Measurements from ENCODE around the gene BIRC7. TPM values are rescaled to one million over a fixed set of nuclear protein-coding genes. Genes with fewer than 3 reads are reported as not detected.

BIRC7 gene, protein sequence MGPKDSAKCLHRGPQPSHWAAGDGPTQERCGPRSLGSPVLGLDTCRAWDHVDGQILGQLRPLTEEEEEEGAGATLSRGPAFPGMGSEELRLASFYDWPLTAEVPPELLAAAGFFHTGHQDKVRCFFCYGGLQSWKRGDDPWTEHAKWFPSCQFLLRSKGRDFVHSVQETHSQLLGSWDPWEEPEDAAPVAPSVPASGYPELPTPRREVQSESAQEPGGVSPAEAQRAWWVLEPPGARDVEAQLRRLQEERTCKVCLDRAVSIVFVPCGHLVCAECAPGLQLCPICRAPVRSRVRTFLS
- total RNA-seq (2012; rRNA removed) (not detected in 2 replicates), polyA plus RNA-seq (2012; rRNA removed) (not detected in 2 replicates), Bru-seq, nascent RNA (not detected), BruChase-seq, experiment 1, labeled RNA remaining after a 6-hour chase (not detected), BruChase-seq, experiment 2, labeled RNA remaining after a 2-hour chase (not detected)
- polyA plus RNA-seq (2012; cell fraction: cytosol; rRNA removed) = 0.02 TPM in 1 of 2 replicates, not detected in the other
- not detected in 2 replicates for polyA plus RNA-seq (2012; cell fraction: nucleus; rRNA removed; ENCODE audit: low replicate concordance)
- long read RNA-seq = 0 reads

DNA sequence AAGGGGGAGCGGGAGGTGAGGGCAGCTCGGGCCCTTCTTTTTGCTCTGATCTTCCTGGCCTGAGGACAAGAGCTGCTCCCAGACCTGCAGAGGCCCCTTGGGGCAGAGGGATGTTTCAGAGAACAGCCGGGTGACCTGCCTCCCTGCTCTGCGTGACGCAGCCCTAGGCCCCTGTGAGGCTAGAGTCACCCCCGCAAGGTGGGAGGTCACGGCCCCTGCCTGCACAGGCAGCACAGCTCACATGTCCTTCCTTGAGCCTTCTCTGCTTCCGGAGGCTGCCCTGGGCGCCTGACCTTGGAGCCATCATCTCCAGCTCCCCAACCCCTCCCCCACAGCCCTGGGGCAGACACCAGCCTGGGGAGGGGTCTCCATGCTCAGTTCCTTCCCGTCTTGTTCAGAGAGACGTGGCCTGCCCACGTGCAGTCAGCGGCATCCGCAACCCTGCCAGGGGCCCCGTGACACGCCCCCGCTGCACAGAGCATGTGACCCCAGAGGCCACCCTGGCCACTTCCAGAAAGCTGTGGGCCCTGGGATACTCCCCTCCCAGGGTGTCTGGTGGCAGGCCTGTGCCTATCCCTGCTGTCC lies at the start of gene BIRC7:
TSS of gene BIRC7 (plus strand) at position 507 of the 585 bp plus-strand sequence. CDS start 192 bp downstream, outside the sequence.
- H3K4me3 ChIP-seq (ENCODE audit: insufficient read depth, low read depth, low read length) = no peak within 1 kb of the TSS
- H4K5ac ChIP-seq (ENCODE audit: low read depth, low read length) = no peak within 1 kb of the TSS
- ChIA-PET CTCF (no interaction called here), POLR2A (ENCODE audit: unreplicated experiment) (no interaction called here)
- H3K23ac ChIP-seq (ENCODE audit: low read depth, low read length) = no peak within 1 kb of the TSS
- H2BK20ac ChIP-seq (ENCODE audit: low read depth, low read length) = no peak within 1 kb of the TSS; the same call in 1 of the 2 replicates
- no peak within 1 kb of the TSS for H3K4me2 ChIP-seq (ENCODE audit: low read depth, low read length)
- H4K8ac ChIP-seq (ENCODE audit: low read depth in 2 of 2, low read length in 2 of 2) = no peak within 1 kb of the TSS
- no TSS peak for BruUV-seq (replicated peaks)
- H2BK120ac ChIP-seq (ENCODE audit: low read depth, low read length) = no peak within 1 kb of the TSS
- peak within 1 kb of the TSS; percentile 51 for H2AFZ ChIP-seq (replicated peaks; ENCODE audit: low read length, poor library complexity)
- H3K14ac ChIP-seq (replicated peaks; ENCODE audit: low read depth, low read length) = no peak within 1 kb of the TSS
- H4K20me1 ChIP-seq (ENCODE audit: insufficient read depth, low read length) = peaks cover 3% of the 10 kb centered on the region; the same call in 1 of the 2 replicates
- no peaks in the 10 kb centered on the region for H3K36me3 ChIP-seq (ENCODE audit: control insufficient read depth, insufficient read depth, low read length)
- TF ChIP-seq, protein P1, sequence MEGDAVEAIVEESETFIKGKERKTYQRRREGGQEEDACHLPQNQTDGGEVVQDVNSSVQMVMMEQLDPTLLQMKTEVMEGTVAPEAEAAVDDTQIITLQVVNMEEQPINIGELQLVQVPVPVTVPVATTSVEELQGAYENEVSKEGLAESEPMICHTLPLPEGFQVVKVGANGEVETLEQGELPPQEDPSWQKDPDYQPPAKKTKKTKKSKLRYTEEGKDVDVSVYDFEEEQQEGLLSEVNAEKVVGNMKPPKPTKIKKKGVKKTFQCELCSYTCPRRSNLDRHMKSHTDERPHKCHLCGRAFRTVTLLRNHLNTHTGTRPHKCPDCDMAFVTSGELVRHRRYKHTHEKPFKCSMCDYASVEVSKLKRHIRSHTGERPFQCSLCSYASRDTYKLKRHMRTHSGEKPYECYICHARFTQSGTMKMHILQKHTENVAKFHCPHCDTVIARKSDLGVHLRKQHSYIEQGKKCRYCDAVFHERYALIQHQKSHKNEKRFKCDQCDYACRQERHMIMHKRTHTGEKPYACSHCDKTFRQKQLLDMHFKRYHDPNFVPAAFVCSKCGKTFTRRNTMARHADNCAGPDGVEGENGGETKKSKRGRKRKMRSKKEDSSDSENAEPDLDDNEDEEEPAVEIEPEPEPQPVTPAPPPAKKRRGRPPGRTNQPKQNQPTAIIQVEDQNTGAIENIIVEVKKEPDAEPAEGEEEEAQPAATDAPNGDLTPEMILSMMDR (conservative IDR thresholded peaks at IDR 0.05; ENCODE audit: low read depth, low read length) = no peak
- TF ChIP-seq, protein P2, sequence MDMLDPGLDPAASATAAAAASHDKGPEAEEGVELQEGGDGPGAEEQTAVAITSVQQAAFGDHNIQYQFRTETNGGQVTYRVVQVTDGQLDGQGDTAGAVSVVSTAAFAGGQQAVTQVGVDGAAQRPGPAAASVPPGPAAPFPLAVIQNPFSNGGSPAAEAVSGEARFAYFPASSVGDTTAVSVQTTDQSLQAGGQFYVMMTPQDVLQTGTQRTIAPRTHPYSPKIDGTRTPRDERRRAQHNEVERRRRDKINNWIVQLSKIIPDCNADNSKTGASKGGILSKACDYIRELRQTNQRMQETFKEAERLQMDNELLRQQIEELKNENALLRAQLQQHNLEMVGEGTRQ (IDR thresholded peaks at IDR 0.05; ENCODE audit: low read depth, low read length) = 0 out of 2 replicates have a peak, but pooled peaks have one; percentile 12
- in situ Hi-C loops (cut with MboI; ENCODE audit: low sequenced_read_pairs) (no loop called here), intact Hi-C loops (cut with micrococcal nuclease) (no loop called here), dilution Hi-C loops (cut with HindIII; ENCODE audit: low sequenced_read_pairs, unreplicated experiment) (no loop called here)
- no peak within 1 kb of the TSS for H3K18ac ChIP-seq (ENCODE audit: low read depth, low read length)
- DNase-seq (no peak), ATAC-seq (ENCODE audit: low read depth) (no peak)
- H3K9me3 ChIP-seq (ENCODE audit: control insufficient read depth, insufficient read depth, low read length) = no peaks in the 10 kb centered on the region
- H3K27ac ChIP-seq (ENCODE audit: insufficient read depth, low read length) = no peak within 1 kb of the TSS
- no peak within 1 kb of the TSS for H2AK5ac ChIP-seq (ENCODE audit: low read depth, low read length)
- H3K27me3 ChIP-seq (ENCODE audit: control insufficient read depth, insufficient read depth, low read length) = peaks cover 3% of the 10 kb centered on the region; the same call in 1 of the 2 replicates
- H3K9me1 ChIP-seq (ENCODE audit: insufficient read depth, low read length) = peaks cover 10% of the 10 kb centered on the region; the same call in 1 of the 2 replicates
- no peak within 1 kb of the TSS for H2BK5ac ChIP-seq (ENCODE audit: low read depth, low read length, poor library complexity, severe bottlenecking)
- peak within 1 kb of the TSS; percentile 13 for H2AK9ac ChIP-seq (replicated peaks; ENCODE audit: low read depth, low read length, poor library complexity)
- H3K4ac ChIP-seq (ENCODE audit: low read depth, low read length) = no peak within 1 kb of the TSS
- H3K79me1 ChIP-seq (ENCODE audit: low read depth in 1 of 2, low read length in 2 of 2) = no peaks in the 10 kb centered on the region
- peak within 1 kb of the TSS; percentile 63; the same call in 1 of the 3 replicates for H2BK15ac ChIP-seq (ENCODE audit: low read depth, low read length)
- no peak within 1 kb of the TSS for H3K56ac ChIP-seq (ENCODE audit: extremely low read depth, insufficient read depth, low read length)
- no peak within 1 kb of the TSS for H4K91ac ChIP-seq (ENCODE audit: insufficient read depth, low read depth, low read length)
- H3K9ac ChIP-seq (ENCODE audit: low read depth, low read length) = no peak within 1 kb of the TSS
- H3K4me1 ChIP-seq (ENCODE audit: control insufficient read depth, insufficient read depth, low read length) = peaks cover 22% of the 10 kb centered on the region
- no CpG with 5 or more reads among the region's 17 CpGs for WGBS, 2 experiments (ENCODE audit: extremely low coverage in 2 of 2, insufficient read length in 1 of 2)

Data from IMR-90 (cell line).